Activated CD8-positive, alpha-beta memory T cell treated with anti-CD3 and anti-CD28 coated beads, Interleukin-2, amount 50 U/mL, for 1 hour (primary cell): ENCODE data around the gene TCEAL3.
"Not testable (repeated sequence)": the region's sequence is repeated elsewhere in the genome, so short reads cannot be mapped to it uniquely, and the experiment has no call there.

Experiments used
- DNase-seq: peaks from one replicate; pipeline ENCODE4 v3.0.0-alpha.2; 2020; ENCODE audit errors: extremely low read depth

Gene TCEAL3

GRCh38 chrX:103607364-103608305 lies at the start of gene TCEAL3:
TSS of gene TCEAL3 (plus strand) at chrX:103607963. CDS start at chrX:103609065, 1,102 bp downstream.
- DNase-seq: no peak

GRCh38 chrX:103560256-103560655 lies 47.5 kb upstream of the TCEAL3 start:
- no peak for DNase-seq

- DNase-seq: no peak
Measured at GRCh38 chrX:103562801-103563200, 45.0 kb upstream of the TCEAL3 start.

DNA sequence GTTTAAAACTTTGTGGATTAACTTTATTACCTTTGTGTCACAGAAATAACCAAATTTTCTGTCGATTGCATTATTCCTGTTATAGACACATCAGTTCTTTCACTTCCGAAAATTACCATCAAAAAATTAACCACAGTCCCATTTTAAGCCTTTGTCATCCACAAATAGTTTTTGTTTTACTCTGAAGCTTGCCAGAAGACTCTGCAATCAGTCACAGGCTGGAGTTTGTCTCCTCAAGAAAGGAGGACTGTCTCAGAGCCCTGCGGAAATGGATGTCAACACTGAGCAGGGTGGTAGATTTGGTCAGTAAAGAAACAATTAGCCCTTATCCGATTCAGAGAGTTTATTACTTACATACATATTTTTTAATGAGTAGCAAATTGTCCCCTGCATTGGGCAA lies 42.6 kb upstream of the TCEAL3 start:
- no peak for DNase-seq

- DNase-seq: no peak
Measured at GRCh38 chrX:103565752-103566151, 42.0 kb upstream of the TCEAL3 start.

GRCh38 chrX:103571121-103571520 lies 36.6 kb upstream of the TCEAL3 start:
- no peak for DNase-seq

DNA sequence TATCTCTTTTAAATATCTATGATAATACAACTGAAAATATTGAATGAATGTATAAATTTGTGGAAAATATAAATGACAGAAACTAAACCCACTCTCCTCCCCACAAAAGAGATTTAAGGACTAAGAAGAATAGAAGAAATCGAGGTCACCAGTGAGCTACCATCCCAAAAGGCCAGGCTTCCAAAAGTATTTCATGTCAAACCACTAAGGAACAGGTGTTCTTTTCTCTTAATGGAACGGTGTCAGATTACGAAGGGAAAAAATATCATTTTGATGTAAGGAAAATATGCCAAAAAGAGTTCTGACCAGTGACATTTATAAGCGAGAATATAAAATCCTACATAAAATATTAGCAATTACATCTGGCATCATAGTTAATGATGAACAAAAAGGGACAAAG lies 36.0 kb upstream of the TCEAL3 start:
- DNase-seq: no peak

- no peak for DNase-seq
Measured at GRCh38 chrX:103573202-103573601, 34.6 kb upstream of the TCEAL3 start.

DNA sequence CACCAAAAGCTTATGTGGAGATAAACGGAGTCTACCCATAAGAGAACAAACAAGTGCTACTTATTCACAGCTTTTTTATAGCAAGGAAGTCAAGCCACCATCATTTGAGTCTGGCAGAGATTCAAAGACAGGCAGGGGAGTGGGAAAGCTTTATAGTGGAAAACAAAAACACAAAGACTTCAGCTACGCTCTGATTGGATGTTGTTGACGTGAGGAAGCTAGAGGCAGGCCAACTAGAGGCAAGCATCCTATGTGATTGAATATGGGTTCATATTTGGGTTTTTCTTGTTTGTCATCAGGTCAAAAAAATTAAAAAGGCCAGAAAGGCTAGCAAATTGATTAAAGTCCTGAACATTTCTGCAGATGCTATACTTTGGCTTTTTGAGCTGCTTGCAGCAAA lies 23.2 kb upstream of the TCEAL3 start:
- no peak for DNase-seq

GRCh38 chrX:103585411-103586313 lies 22.1 kb upstream of the TCEAL3 start, which contains the start of gene TCEAL4:
TSS of gene TCEAL4 (plus strand) at chrX:103585515. CDS start at chrX:103586676, 1,161 bp downstream.
- no peak for DNase-seq

DNA sequence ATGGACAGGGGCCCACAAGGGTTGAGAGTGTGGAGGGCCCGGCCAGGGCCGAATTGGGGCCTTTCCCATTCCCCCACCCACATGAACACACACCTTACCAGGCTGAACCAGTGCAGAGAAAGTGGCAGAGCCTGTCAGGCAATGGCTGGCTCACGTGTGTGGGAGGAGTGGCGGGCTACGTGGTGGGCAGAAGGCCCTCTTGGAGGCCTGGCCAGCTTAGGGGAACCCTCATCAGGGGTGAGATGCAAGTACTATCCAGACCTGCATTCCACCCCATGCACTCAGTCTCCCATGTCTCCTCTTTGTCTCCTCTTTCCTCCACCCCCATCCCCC lies 21.5 kb upstream of the TCEAL3 start:
- no peak for DNase-seq

DNA sequence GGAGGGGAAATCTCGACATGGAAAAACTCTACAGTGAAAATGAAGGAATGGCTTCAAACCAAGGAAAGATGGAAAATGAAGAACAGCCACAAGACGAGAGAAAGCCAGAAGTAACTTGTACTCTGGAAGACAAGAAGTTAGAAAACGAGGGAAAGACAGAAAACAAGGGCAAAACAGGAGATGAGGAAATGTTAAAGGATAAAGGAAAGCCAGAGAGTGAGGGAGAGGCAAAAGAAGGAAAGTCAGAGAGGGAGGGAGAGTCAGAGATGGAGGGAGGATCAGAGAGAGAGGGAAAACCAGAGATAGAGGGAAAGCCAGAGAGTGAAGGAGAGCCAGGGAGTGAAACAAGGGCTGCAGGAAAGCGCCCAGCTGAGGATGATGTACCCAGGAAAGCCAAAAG lies 21.1 kb upstream of the TCEAL3 start:
- no peak for DNase-seq

GRCh38 chrX:103592295-103592694 lies 15.5 kb upstream of the TCEAL3 start:
- not testable (repeated sequence) for DNase-seq

DNA sequence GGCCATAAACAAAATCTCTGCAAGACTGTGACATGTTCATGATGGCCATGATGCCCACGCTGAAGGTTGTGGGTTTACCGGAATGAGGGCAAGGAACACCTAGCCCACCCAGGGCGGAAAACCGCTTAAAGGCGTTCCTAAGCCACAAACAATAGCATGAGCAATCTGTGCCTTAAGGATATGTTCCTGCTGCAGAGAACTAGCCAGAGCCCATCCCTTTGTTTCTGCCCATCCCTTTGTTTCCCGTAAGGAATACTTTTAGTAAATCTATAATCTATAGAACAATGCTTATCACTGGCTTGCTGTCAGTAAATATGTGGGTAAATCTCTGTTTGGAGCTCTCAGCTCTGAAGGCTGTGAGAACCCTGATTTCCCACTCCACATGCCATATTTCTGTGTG lies 12.6 kb upstream of the TCEAL3 start:
- not testable (repeated sequence) for DNase-seq

- DNase-seq: no peak
Measured at GRCh38 chrX:103608306-103608963, 672 bp downstream of the TCEAL3 start.

DNA sequence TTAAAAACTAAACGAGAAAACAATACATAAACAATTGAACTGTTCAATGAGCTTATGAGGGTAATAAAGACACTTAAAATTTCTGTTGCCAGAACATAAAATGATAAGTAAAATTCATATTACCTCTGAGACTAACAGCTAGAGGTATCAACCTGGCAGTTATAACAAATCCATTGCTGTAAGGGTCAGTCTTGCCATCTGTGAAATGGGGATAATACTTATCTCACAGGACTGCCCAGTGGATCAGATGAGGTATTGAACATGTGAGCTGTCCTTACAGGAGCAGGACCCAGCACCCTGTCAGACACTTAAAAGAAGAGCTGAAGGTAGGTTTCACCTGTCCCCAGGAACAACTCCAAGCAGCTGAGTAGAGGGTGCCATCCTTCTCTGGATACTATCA lies 2.5 kb downstream of the TCEAL3 start:
- DNase-seq: no peak

- no peak for DNase-seq
Measured at GRCh38 chrX:103613362-103613890, 5.7 kb downstream of the TCEAL3 start.

DNA sequence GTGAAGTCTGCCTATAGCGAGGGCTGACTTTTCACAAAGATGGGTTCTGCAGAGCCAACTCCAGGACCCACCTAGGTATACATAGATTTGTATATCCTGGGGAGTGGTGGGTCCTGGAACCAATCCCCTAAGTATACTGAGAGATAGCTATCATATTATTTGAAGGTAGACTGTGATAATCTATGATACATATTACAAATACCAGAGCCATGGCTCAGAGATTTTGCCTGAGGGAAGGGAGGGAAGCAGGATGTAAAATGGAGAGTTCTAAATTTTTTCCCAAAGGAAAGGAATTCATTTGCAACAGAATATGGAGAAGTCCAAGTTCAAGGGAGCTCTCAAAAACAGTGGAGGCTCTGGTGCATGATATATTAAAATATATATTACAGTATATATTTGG lies 7.2 kb downstream of the TCEAL3 start:
- DNase-seq: no peak

- no peak for DNase-seq
Measured at GRCh38 chrX:103615781-103616371, 8.1 kb downstream of the TCEAL3 start.

- DNase-seq: no peak
Measured at GRCh38 chrX:103616676-103617186, 9.0 kb downstream of the TCEAL3 start.

GRCh38 chrX:103624111-103624510 lies 16.3 kb downstream of the TCEAL3 start:
- DNase-seq: no peak
